Peyer's patch (tissue), 4 donors: ENCODE measurements around the gene GNAS-AS1.

Experiments
- CTCF ChIP-seq, 6 experiments: fragments of 450-650 bp in 4 of 6; fragments of 200-600 bp in 2 of 6; sonication (generic) in 1 of 6; IDR thresholded peaks; one replicate each; pipeline ENCODE4 v1.5.1; 2017 to 2019; ENCODE audit warnings: antibody characterized with exemption in 6 of 6, mild to moderate bottlenecking in 3 of 6, moderate library complexity in 1 of 6
- POLR2A ChIP-seq, 2 donors: fragments of 450-650 bp; IDR thresholded peaks; one replicate each; pipeline ENCODE4 v1.5.1; 2017; ENCODE audit warnings: antibody characterized with exemption in 2 of 2, mild to moderate bottlenecking in 2 of 2, moderate library complexity in 2 of 2

- TF ChIP-seq CTCF (IDR thresholded peaks at IDR 0.05) = no peak
- no peak for TF ChIP-seq POLR2A (IDR thresholded peaks at IDR 0.05)
Measured at GRCh38 chr20:58832457-58832856, 18.2 kb downstream of the GNAS-AS1 start.
